Activated T-helper 17 cell treated with anti-CD3 and anti-CD28 coated beads, Interleukin-2, amount 50 U/mL, for 72 hours (primary cell): ENCODE results near the gene TIGAR. TPM values are rescaled to one million over a fixed set of nuclear protein-coding genes. Genes with fewer than 3 reads are reported as not detected.
A peak's percentile ranks its signal among the peaks of the same experiment; 100 is the strongest.

Experiments
- ATAC-seq: fragments of 150-1000 bp; cut with Tn5 transposase; replicated peaks from 2 replicates; pipeline ENCODE4 v1.10.0; 2021; ENCODE audit warnings: mild to moderate bottlenecking, moderate library complexity
- H3K27ac Mint-ChIP-seq: one replicate; pipeline ENCODE4 v1.8.0; 2022; ENCODE audit warnings: mixed read lengths
- H3K27me3 Mint-ChIP-seq: one replicate; pipeline ENCODE4 v1.8.0; 2022; ENCODE audit warnings: mixed read lengths
- H3K36me3 Mint-ChIP-seq: one replicate; pipeline ENCODE4 v1.8.0; 2022; ENCODE audit warnings: low read depth, mild to moderate bottlenecking, mixed read lengths
- H3K4me1 Mint-ChIP-seq: one replicate; pipeline ENCODE4 v1.8.0; 2022; ENCODE audit warnings: mixed read lengths
- H3K4me3 Mint-ChIP-seq: one replicate; pipeline ENCODE4 v1.8.0; 2022; ENCODE audit warnings: mild to moderate bottlenecking, mixed read lengths
- H3K9me3 Mint-ChIP-seq: one replicate; pipeline ENCODE4 v1.8.0; 2022; ENCODE audit warnings: mixed read lengths
- total RNA-seq, 2 donors: library from RNA; stranded (reverse); gene quantifications; one replicate each; pipeline ENCODE4 v1.2.3, GENCODE V29; 2022

The TIGAR gene
- total RNA-seq, 2 donors from 2014 or later, result 6.8 to 12.7 TPM

GRCh38 chr12:4355156-4356040, 34.4 kb downstream of the TIGAR start:
- ATAC-seq, result no peak
- no peak overlapping the region for H3K4me3 Mint-ChIP-seq
- H3K27ac Mint-ChIP-seq, result peak overlapping the region; percentile 32
- H3K36me3 Mint-ChIP-seq, result peaks cover 32% of the 10 kb centered on the region
- no peaks in the 10 kb centered on the region for H3K4me1 Mint-ChIP-seq
- no peaks in the 10 kb centered on the region for H3K27me3 Mint-ChIP-seq
- H3K9me3 Mint-ChIP-seq, result no peaks in the 10 kb centered on the region

GRCh38 chr12:4356041-4356327, 35.0 kb downstream of the TIGAR start:
- peak; percentile 65 for ATAC-seq
- Mint-ChIP-seq H3K27ac (no peak overlapping the region), H3K9me3 (no peaks in the 10 kb centered on the region), H3K36me3 (peaks cover 26% of the 10 kb centered on the region), H3K27me3 (no peaks in the 10 kb centered on the region), H3K4me1 (no peaks in the 10 kb centered on the region), H3K4me3 (no peak overlapping the region)

GRCh38 chr12:4366090-4366489, 45.1 kb downstream of the TIGAR start:
- ATAC-seq, result no peak
- H3K27me3 Mint-ChIP-seq, result peaks cover 21% of the 10 kb centered on the region
- H3K4me3 Mint-ChIP-seq, result no peak overlapping the region
- no peaks in the 10 kb centered on the region for H3K4me1 Mint-ChIP-seq
- no peaks in the 10 kb centered on the region for H3K9me3 Mint-ChIP-seq
- H3K36me3 Mint-ChIP-seq, result no peaks in the 10 kb centered on the region
- H3K27ac Mint-ChIP-seq, result no peak overlapping the region

- Mint-ChIP-seq H3K27me3 (peaks cover 32% of the 10 kb centered on the region), H3K4me3 (no peak overlapping the region), H3K36me3 (no peaks in the 10 kb centered on the region), H3K27ac (no peak overlapping the region), H3K4me1 (no peaks in the 10 kb centered on the region), H3K9me3 (no peaks in the 10 kb centered on the region)
- ATAC-seq, result no peak
Measured at GRCh38 chr12:4369548-4369947, 48.5 kb downstream of the TIGAR start.

- H3K4me1 Mint-ChIP-seq, result no peaks in the 10 kb centered on the region
- H3K9me3 Mint-ChIP-seq, result no peaks in the 10 kb centered on the region
- no peak overlapping the region for H3K27ac Mint-ChIP-seq
- H3K4me3 Mint-ChIP-seq, result no peak overlapping the region
- H3K36me3 Mint-ChIP-seq, result no peaks in the 10 kb centered on the region
- H3K27me3 Mint-ChIP-seq, result peaks cover 32% of the 10 kb centered on the region
- no peak for ATAC-seq
Measured at GRCh38 chr12:4370265-4370664, 49.3 kb downstream of the TIGAR start.

GRCh38 chr12:4372653-4373052, 51.6 kb downstream of the TIGAR start:
- Mint-ChIP-seq H3K4me3 (no peak overlapping the region), H3K27ac (no peak overlapping the region), H3K9me3 (no peaks in the 10 kb centered on the region), H3K36me3 (no peaks in the 10 kb centered on the region), H3K4me1 (no peaks in the 10 kb centered on the region), H3K27me3 (peaks cover 24% of the 10 kb centered on the region)
- no peak for ATAC-seq

GRCh38 chr12:4375449-4375848, 54.4 kb downstream of the TIGAR start:
- H3K27ac Mint-ChIP-seq, result no peak overlapping the region
- peaks cover 27% of the 10 kb centered on the region for H3K27me3 Mint-ChIP-seq
- no peaks in the 10 kb centered on the region for H3K9me3 Mint-ChIP-seq
- no peak for ATAC-seq
- H3K36me3 Mint-ChIP-seq, result no peaks in the 10 kb centered on the region
- no peak overlapping the region for H3K4me3 Mint-ChIP-seq
- no peaks in the 10 kb centered on the region for H3K4me1 Mint-ChIP-seq

- no peaks in the 10 kb centered on the region for H3K9me3 Mint-ChIP-seq
- peaks cover 26% of the 10 kb centered on the region for H3K27me3 Mint-ChIP-seq
- no peaks in the 10 kb centered on the region for H3K36me3 Mint-ChIP-seq
- no peak overlapping the region for H3K4me3 Mint-ChIP-seq
- no peak overlapping the region for H3K27ac Mint-ChIP-seq
- ATAC-seq, result no peak
- H3K4me1 Mint-ChIP-seq, result no peaks in the 10 kb centered on the region
Measured at GRCh38 chr12:4378772-4379171, 57.8 kb downstream of the TIGAR start.

- no peak within 1 kb of the TSS for H3K27ac Mint-ChIP-seq
- no peak for ATAC-seq
- H3K4me1 Mint-ChIP-seq, result no peaks in the 10 kb centered on the region
- peaks cover 23% of the 10 kb centered on the region for H3K27me3 Mint-ChIP-seq
- no peak within 1 kb of the TSS for H3K4me3 Mint-ChIP-seq
- no peaks in the 10 kb centered on the region for H3K9me3 Mint-ChIP-seq
- no peaks in the 10 kb centered on the region for H3K36me3 Mint-ChIP-seq
Measured at GRCh38 chr12:4379405-4379804, 58.4 kb downstream of the TIGAR start, which contains the start of gene FGF23. FGF23 (minus strand) TSS chr12:4379712; CDS start chr12:4379582, 130 bp downstream.

- no peak overlapping the region for H3K27ac Mint-ChIP-seq
- ATAC-seq, result no peak
- peaks cover 25% of the 10 kb centered on the region for H3K27me3 Mint-ChIP-seq
- H3K4me1 Mint-ChIP-seq, result no peaks in the 10 kb centered on the region
- H3K36me3 Mint-ChIP-seq, result no peaks in the 10 kb centered on the region
- H3K4me3 Mint-ChIP-seq, result no peak overlapping the region
- H3K9me3 Mint-ChIP-seq, result no peaks in the 10 kb centered on the region
Measured at GRCh38 chr12:4380332-4380731, 59.3 kb downstream of the TIGAR start.

- Mint-ChIP-seq H3K27me3 (peaks cover 20% of the 10 kb centered on the region), H3K4me1 (no peaks in the 10 kb centered on the region), H3K9me3 (no peaks in the 10 kb centered on the region), H3K36me3 (no peaks in the 10 kb centered on the region), H3K4me3 (no peak overlapping the region), H3K27ac (no peak overlapping the region)
- no peak for ATAC-seq
Measured at GRCh38 chr12:4383304-4383865, 62.4 kb downstream of the TIGAR start.

- Mint-ChIP-seq H3K4me1 (no peaks in the 10 kb centered on the region), H3K36me3 (no peaks in the 10 kb centered on the region), H3K27ac (no peak overlapping the region), H3K27me3 (peaks cover 7% of the 10 kb centered on the region), H3K9me3 (no peaks in the 10 kb centered on the region), H3K4me3 (no peak overlapping the region)
- ATAC-seq, result no peak
Measured at GRCh38 chr12:4386801-4387200, 65.8 kb downstream of the TIGAR start.

GRCh38 chr12:4387607-4388006, 66.6 kb downstream of the TIGAR start:
- Mint-ChIP-seq H3K9me3 (no peaks in the 10 kb centered on the region), H3K4me3 (no peak overlapping the region), H3K4me1 (no peaks in the 10 kb centered on the region), H3K27ac (no peak overlapping the region), H3K36me3 (no peaks in the 10 kb centered on the region), H3K27me3 (peaks cover 3% of the 10 kb centered on the region)
- no peak for ATAC-seq

GRCh38 chr12:4388032-4388431, 67.0 kb downstream of the TIGAR start:
- Mint-ChIP-seq H3K27me3 (peaks cover 3% of the 10 kb centered on the region), H3K4me3 (no peak overlapping the region), H3K4me1 (no peaks in the 10 kb centered on the region), H3K9me3 (no peaks in the 10 kb centered on the region), H3K27ac (no peak overlapping the region), H3K36me3 (no peaks in the 10 kb centered on the region)
- no peak for ATAC-seq

- Mint-ChIP-seq H3K36me3 (no peaks in the 10 kb centered on the region), H3K9me3 (no peaks in the 10 kb centered on the region), H3K4me3 (no peak overlapping the region), H3K4me1 (no peaks in the 10 kb centered on the region), H3K27ac (no peak overlapping the region), H3K27me3 (peaks cover 3% of the 10 kb centered on the region)
- ATAC-seq, result no peak
Measured at GRCh38 chr12:4388662-4389061, 67.6 kb downstream of the TIGAR start.
